Subcutaneous adipose tissue (tissue), 4 donors: ENCODE data around the gene CEP135. TPM values are rescaled to one million over a fixed set of nuclear protein-coding genes. Genes with fewer than 3 reads are reported as not detected.

Source experiments
- CTCF ChIP-seq: fragments of 450-650 bp; IDR thresholded peaks from one replicate; pipeline ENCODE4 v1.5.1; 2016; ENCODE audit warnings: low read depth, mild to moderate bottlenecking, control low read depth, antibody characterized with exemption, moderate library complexity
- total RNA-seq, 4 donors: library from RNA; depleted of rRNA; stranded (reverse); fragments of >200 nt; gene quantifications; one replicate each; pipeline ENCODE4 v1.1.0, GENCODE V29; 2016

Gene CEP135
- total RNA-seq, 4 donors from 2014 or later: 5.1 to 11.1 (median 7.4) TPM

- TF ChIP-seq CTCF: no peak
Measured at GRCh38 chr4:56007154-56007553, 58.4 kb downstream of the CEP135 start.

DNA sequence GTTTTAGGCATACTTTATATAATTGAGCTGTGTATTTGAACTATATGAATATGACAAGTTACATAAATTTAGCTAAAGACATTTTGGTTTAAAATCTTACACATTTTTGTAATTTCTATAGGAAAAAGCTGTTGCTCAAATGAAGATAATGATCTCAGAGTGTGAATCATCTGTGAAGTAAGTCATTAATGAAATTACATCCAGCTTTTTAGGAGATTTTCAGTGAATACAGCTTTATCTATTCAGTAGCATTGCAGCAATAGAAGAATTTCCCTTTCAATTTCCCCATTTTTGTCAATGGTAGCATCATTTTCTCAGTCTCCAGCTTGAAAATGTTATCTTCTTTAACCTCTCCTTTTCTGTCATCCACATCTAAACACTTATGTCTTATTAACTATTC is 59.5 kb downstream of the CEP135 start:
- no peak for TF ChIP-seq CTCF

DNA sequence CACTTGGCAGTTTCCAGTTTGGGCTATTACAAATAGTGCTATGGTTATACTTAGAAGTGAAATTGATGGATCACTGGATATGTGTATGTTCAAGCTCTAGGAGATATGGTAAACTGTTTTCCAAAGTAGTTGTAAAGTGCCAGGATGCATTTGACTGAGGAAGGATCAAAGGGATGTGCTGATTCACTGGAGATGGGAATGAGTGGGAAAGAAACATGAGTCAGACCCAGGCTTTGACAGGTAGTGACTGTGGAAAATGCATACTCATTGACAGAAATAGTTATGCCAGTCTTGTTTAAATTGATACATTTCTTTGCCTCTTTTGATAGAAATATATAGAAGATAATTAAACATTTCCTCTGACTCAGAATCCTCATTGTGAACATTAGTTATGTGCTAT is 77.9 kb downstream of the CEP135 start:
- no peak for TF ChIP-seq CTCF

DNA sequence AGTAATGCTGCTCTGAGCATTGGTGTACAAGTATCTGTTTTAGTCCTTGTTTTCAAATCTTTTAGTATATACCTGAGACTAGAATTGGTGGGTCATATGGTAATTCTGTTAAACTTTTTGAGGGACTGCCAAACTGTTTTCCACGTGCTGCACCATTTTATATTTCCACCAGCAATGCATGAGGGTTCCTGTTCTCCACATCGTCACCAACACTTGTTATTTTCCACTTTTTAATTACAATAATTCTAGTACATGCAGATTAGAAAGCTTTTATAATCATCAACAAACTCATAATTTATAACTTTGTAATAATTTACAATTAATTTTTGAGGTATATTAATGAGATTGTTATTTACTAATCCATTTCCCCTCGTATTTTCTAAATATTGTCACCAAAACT is 79.4 kb downstream of the CEP135 start:
- no peak for TF ChIP-seq CTCF

DNA sequence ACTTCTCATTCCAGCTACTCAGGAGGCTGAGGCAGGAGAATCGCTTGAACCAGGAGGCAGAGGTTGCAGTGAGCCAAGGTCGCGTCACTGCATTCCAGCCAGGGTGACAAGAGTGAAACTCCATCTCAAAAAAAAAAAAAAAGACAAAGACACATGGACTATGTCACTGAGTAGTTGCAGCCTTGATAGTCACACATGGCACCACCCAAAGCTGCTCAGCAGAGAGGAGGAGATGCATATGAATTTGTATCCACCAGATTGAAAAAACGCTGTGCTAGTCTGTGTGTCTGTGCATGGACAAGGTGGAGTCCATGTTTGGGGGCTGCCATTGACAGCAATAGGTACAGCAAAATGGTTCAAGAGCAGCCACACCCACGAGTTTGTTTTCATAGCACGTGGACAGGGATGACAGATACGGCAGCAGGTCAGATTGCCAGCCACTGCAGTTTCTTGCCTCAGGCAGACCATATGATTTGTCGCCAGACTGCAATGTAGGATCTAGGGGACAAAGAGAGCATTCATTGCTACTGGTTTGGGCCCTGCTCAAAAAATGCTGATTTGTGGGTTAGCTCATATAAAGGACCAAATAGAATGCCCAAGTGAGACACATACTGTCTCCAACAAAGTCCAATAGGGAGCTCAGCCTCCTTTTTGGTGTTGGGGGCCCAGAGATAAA is 89.9 kb downstream of the CEP135 start:
- TF ChIP-seq CTCF: no peak

- no peak for TF ChIP-seq CTCF
Measured at GRCh38 chr4:56040842-56041241, 92.1 kb downstream of the CEP135 start.

GRCh38 chr4:56042225-56042624 is 93.5 kb downstream of the CEP135 start:
- TF ChIP-seq CTCF: no peak
